ENCODE measurements around the gene FAM209B.
A peak's percentile ranks its signal among the peaks of the same experiment; 100 is the strongest.

DNA sequence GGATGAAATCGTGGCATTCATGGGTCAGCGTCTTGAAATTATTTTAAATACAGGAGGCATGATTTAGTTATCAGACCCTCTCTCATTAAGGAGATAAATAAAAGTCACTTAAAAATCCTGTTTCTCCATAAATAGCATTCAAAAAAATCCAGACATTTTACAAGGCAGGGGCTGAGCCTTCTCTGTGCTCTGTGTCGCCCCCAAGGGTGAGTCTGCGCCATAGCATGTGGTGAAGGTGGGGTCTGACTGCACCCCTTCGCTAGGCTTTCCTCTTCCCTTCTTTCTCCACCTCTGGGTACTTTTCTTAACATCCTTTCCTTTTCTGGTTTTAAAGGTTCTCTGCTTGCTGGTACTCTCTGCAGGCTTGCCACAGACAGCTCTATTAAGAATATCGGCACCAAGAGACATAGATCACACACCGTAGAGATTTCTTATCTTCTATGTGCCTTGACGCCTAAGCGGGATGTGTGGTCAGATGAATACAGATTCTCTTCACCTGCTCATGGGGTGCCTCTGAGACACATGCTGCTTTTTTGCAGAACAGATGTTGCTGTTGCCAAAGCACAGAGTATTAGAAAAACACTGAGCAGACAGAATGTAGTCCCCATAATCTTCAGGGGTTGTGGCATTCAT, 28.6 kb upstream of the FAM209B start:
- TF ChIP-seq, protein P1, sequence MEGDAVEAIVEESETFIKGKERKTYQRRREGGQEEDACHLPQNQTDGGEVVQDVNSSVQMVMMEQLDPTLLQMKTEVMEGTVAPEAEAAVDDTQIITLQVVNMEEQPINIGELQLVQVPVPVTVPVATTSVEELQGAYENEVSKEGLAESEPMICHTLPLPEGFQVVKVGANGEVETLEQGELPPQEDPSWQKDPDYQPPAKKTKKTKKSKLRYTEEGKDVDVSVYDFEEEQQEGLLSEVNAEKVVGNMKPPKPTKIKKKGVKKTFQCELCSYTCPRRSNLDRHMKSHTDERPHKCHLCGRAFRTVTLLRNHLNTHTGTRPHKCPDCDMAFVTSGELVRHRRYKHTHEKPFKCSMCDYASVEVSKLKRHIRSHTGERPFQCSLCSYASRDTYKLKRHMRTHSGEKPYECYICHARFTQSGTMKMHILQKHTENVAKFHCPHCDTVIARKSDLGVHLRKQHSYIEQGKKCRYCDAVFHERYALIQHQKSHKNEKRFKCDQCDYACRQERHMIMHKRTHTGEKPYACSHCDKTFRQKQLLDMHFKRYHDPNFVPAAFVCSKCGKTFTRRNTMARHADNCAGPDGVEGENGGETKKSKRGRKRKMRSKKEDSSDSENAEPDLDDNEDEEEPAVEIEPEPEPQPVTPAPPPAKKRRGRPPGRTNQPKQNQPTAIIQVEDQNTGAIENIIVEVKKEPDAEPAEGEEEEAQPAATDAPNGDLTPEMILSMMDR (IDR thresholded peaks at IDR 0.05; ENCODE audit: insufficient read depth, low read length, poor library complexity, severe bottlenecking) = peak; percentile 24
- TF ChIP-seq EZH2phosphoT487 (conservative IDR thresholded peaks at IDR 0.05; ENCODE audit: low read length) = no peak

Data from SU-DHL-6 (cell line).